SK-N-MC (cell line): ENCODE measurements around the gene QPCT.

Source experiments
- EZH2 ChIP-seq: fragments of 200-600 bp; sonication (generic); IDR thresholded peaks from one replicate; pipeline ENCODE4 v1.6.1; 2017; ENCODE audit warnings: antibody characterized with exemption
- FOXP2 ChIP-seq: optimal IDR thresholded peaks from 2 replicates; pipeline ENCODE3; 2011; ENCODE audit warnings: mild to moderate bottlenecking, moderate library complexity; ENCODE audit not compliant: insufficient read depth; ENCODE audit errors: extremely low read length, control extremely low read depth
- POLR2AphosphoS5 ChIP-seq: IDR thresholded peaks from 2 replicates; pipeline ENCODE4 v1.6.1; 2012; ENCODE audit warnings: mild to moderate bottlenecking, low read depth, low read length, borderline replicate concordance

- no peak for TF ChIP-seq EZH2
- TF ChIP-seq POLR2AphosphoS5, result no peak
- TF ChIP-seq FOXP2, result no peak
These were observed 24.4 kb upstream of the QPCT start for GRCh38 chr2:37319754-37320609.
